HUES64 (cell line): ENCODE measurements around the gene INO80.

Experiments
- H3K27ac ChIP-seq: 2 replicates; pipeline ENCODE4 v1.7.0; 2013; ENCODE audit warnings: low read depth, low read length, inconsistent platforms
- H3K27me3 ChIP-seq: 2 replicates; pipeline ENCODE4 v1.6.1; 2013; ENCODE audit warnings: mild to moderate bottlenecking, low read length; ENCODE audit not compliant: insufficient read depth
- H3K36me3 ChIP-seq: 2 replicates; pipeline ENCODE4 v1.6.1; 2013; ENCODE audit warnings: mild to moderate bottlenecking, low read length; ENCODE audit not compliant: insufficient read depth
- H3K4me1 ChIP-seq: 2 replicates; pipeline ENCODE4 v1.6.1; 2013; ENCODE audit warnings: mild to moderate bottlenecking, low read length, moderate library complexity; ENCODE audit not compliant: insufficient read depth
- H3K4me3 ChIP-seq: 2 replicates; pipeline ENCODE4 v1.5.1; 2013; ENCODE audit warnings: mild to moderate bottlenecking, low read length, moderate library complexity
- H3K9ac ChIP-seq: 2 replicates; pipeline ENCODE4 v1.6.1; 2013; ENCODE audit warnings: mild to moderate bottlenecking, low read depth, low read length
- H3K9me3 ChIP-seq: 2 replicates; pipeline ENCODE4 v1.6.1; 2013; ENCODE audit warnings: low read depth, low read length; ENCODE audit not compliant: insufficient read depth
- WGBS: fragments of 150-250, 120-280 bp; methylation state at CpG from one replicate; pipeline ENCODE4 v1.1.7; 2013; ENCODE audit warnings: missing lambda C conversion rate; 5-methylcytosine and 5-hydroxymethylcytosine counted together

Gene INO80

DNA sequence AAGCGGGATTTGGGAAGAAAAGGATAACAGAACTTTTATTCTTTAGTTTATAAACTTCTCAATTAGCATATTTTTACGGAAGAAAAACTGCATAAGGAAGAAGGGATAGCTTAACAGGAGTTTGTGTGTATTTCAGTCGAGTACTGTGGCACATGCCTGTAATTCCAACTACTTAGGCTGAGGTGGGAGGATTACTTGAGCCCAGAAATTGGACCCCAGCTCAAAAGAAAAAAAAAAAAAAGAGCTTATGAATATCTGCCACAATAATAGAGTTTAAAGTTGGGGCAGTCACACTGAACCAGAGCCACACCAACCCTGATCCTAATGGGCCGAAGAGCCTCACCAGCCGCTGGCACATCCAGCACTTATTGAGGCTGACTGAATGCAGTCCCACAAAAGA, 131.7 kb downstream of the INO80 start:
- Histone ChIP-seq H3K36me3 (peaks cover 89% of the 10 kb centered on the region), H3K9me3 (no peaks in the 10 kb centered on the region), H3K27ac (no peak overlapping the region), H3K4me1 (no peaks in the 10 kb centered on the region), H3K9ac (no peak overlapping the region), H3K27me3 (no peaks in the 10 kb centered on the region), H3K4me3 (no peak overlapping the region)
- over 99% methylated on average over 5 of the region's 5 CpGs for WGBS

DNA sequence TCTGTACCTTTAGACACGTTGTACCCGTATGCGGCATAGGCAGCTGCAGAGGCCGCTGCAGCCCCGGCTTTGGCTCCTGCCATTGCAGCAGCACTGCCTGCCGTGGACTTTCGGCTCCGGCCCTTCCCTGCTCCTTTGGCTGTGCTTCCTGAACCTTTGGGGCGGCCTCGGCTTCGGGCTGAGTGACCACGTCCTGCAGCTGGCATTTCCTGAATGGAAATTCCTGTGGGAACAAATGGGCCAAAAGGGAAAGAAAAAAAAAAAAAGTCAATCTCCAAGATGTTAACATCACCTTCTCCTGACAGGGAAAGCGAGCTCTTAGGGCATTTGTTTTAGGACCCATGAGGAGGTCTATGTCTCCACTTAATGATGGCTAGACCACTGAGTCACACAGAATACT, 133.2 kb downstream of the INO80 start:
- no peaks in the 10 kb centered on the region for H3K4me1 ChIP-seq
- no peaks in the 10 kb centered on the region for H3K9me3 ChIP-seq
- no peaks in the 10 kb centered on the region for H3K27me3 ChIP-seq
- no peak overlapping the region for H3K9ac ChIP-seq
- WGBS = 93% methylated on average over 13 of the region's 13 CpGs
- H3K4me3 ChIP-seq = no peak overlapping the region
- H3K27ac ChIP-seq = no peak overlapping the region
- H3K36me3 ChIP-seq = peaks cover 100% of the 10 kb centered on the region

DNA sequence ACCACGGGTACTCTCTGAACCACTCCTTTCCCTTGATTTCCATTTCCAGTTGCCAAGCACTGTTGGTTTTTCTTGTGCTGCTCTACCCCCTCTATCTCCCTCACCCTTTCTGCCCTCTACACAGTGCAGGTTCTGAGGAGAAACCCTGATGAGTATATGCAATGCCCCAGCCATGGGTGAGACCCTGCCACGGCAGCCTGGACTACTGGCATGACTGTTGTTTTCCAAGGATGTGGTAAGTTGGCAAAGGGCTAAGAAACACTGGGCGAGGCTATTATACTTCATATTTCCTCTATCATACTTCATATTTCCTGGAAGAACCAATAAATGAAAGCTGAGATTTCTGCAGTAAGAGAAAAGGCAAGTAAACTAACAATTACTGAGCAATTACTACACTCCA, 134.9 kb downstream of the INO80 start:
- H3K36me3 ChIP-seq = peaks cover 99% of the 10 kb centered on the region
- no peak overlapping the region for H3K9ac ChIP-seq
- no peak overlapping the region for H3K4me3 ChIP-seq
- H3K9me3 ChIP-seq = no peaks in the 10 kb centered on the region
- H3K27me3 ChIP-seq = no peaks in the 10 kb centered on the region
- 96% methylated on average over 2 of the region's 3 CpGs for WGBS
- no peaks in the 10 kb centered on the region for H3K4me1 ChIP-seq
- no peak overlapping the region for H3K27ac ChIP-seq

DNA sequence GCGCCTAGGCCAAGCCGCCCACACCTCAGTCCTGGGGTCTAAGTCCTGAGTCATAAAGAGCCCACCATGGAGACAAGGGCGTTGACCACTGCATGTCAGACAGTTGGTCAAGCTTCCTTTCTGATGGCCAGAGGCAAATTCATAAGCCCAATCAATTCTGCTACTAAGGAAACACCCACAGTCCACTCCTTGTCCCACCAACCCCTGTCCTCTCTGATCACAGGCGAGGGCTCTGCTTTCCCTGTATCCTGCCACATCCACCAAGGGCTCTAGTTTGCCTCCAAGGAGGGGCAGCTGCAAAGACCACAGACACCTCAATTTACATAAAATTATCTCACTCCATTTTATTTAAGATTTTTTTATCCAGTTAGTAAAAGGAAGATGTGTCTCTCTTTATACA, 137.5 kb downstream of the INO80 start:
- H3K36me3 ChIP-seq = peaks cover 78% of the 10 kb centered on the region
- H3K27ac ChIP-seq = no peak overlapping the region
- H3K9ac ChIP-seq = no peak overlapping the region
- H3K9me3 ChIP-seq = no peaks in the 10 kb centered on the region
- no peaks in the 10 kb centered on the region for H3K27me3 ChIP-seq
- no peaks in the 10 kb centered on the region for H3K4me1 ChIP-seq
- H3K4me3 ChIP-seq = no peak overlapping the region
- 95% methylated on average over 4 of the region's 4 CpGs for WGBS

DNA sequence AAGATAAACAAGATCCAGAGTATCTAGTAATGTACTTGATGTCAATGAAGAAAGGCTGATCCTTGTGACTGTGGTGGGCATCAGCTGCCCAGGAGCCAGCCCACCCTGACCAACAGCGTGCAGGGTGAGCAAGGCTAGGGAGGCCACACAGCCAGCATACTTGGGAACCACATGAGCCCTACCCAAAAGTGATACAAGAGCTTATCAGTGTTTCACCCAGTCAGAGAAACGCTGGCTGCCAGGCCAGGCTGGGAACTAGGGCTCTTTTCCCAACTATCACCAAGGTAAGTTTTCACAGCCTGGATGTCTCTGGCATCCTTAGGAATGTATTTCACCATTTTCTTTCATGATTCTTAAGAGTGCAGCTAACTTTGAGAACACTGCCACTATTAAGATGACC, 137.9 kb downstream of the INO80 start:
- Histone ChIP-seq H3K4me3 (no peak overlapping the region), H3K9ac (no peak overlapping the region), H3K27me3 (no peaks in the 10 kb centered on the region), H3K27ac (no peak overlapping the region), H3K36me3 (peaks cover 74% of the 10 kb centered on the region), H3K9me3 (no peaks in the 10 kb centered on the region), H3K4me1 (no peaks in the 10 kb centered on the region)
- WGBS = 94% methylated on average over 2 of the region's 2 CpGs

DNA sequence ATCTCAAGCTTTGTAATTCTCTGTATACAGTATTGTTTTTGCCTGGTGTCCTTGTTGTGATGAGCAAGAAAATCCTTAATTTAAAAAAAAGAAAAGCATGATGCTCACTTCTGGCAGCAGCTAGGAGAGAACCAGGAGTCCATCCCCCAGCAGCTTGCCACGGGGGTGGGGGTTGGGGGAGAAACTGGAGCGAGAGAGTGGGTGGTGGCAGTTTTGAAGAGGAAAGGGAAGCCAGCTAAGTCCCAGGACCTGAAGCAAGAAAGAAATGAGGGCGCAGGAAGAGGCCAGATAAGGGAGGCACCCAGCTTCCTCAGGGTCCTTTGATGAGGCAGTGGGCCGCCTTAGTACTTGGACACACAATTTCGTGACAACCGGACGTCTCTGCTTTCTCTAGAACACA, 139.3 kb downstream of the INO80 start:
- no peak overlapping the region for H3K4me3 ChIP-seq
- H3K36me3 ChIP-seq = peaks cover 61% of the 10 kb centered on the region
- H3K27me3 ChIP-seq = no peaks in the 10 kb centered on the region
- WGBS = 93% methylated on average over 7 of the region's 7 CpGs
- no peak overlapping the region for H3K27ac ChIP-seq
- H3K4me1 ChIP-seq = no peaks in the 10 kb centered on the region
- H3K9ac ChIP-seq = no peak overlapping the region; the same call in 1 of the 2 replicates
- H3K9me3 ChIP-seq = no peaks in the 10 kb centered on the region

DNA sequence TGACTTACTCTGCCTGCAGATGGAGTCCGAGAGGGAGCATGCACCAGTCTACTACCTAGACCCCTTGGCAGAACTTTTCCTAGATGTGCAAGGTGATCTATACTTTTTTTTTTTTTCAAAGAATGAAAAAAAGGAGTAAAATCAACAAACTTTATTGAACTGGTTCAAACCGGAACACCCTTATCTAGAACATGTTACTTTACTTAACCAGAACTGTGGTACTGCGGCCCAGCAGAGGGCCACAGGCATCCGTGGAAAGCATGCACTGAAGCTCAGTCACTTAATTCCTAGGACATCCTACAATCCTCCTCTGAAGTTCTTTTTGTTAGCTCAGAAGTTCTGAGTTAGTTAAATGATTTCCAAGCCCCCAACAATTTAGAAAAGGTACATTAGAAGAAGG, 141.2 kb downstream of the INO80 start:
- H3K36me3 ChIP-seq = peaks cover 41% of the 10 kb centered on the region
- H3K4me3 ChIP-seq = no peak overlapping the region
- no peaks in the 10 kb centered on the region for H3K4me1 ChIP-seq
- no peak overlapping the region for H3K27ac ChIP-seq
- WGBS = 94% methylated on average over 4 of the region's 4 CpGs
- no peaks in the 10 kb centered on the region for H3K9me3 ChIP-seq
- H3K9ac ChIP-seq = no peak overlapping the region
- H3K27me3 ChIP-seq = no peaks in the 10 kb centered on the region

DNA sequence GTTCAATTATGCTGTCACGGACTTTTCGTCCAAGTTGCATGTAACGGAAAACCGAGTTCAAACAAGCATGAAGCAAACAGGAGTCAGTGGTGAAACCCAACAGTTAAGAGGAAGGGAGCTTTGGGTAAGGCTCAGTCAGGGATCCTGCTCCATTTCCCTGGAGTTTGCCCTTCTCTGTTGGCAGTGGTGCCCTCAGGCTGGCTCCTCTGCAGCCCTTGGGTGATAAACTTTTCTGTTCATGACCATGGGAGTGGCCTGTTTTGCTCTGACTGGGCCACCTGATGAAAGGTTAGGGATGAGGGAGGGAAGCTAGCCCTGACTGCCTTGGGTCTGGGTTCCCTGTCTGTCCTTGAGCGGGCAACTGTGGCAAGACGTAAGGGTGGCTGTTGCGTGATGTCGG, 146.7 kb downstream of the INO80 start:
- H3K36me3 ChIP-seq = no peaks in the 10 kb centered on the region
- H3K27me3 ChIP-seq = no peaks in the 10 kb centered on the region
- H3K27ac ChIP-seq = no peak overlapping the region
- H3K4me3 ChIP-seq = no peak overlapping the region
- H3K9ac ChIP-seq = no peak overlapping the region
- H3K4me1 ChIP-seq = peaks cover 12% of the 10 kb centered on the region; the same call in 1 of the 2 replicates
- WGBS = 94% methylated on average over 8 of the region's 8 CpGs
- no peaks in the 10 kb centered on the region for H3K9me3 ChIP-seq

DNA sequence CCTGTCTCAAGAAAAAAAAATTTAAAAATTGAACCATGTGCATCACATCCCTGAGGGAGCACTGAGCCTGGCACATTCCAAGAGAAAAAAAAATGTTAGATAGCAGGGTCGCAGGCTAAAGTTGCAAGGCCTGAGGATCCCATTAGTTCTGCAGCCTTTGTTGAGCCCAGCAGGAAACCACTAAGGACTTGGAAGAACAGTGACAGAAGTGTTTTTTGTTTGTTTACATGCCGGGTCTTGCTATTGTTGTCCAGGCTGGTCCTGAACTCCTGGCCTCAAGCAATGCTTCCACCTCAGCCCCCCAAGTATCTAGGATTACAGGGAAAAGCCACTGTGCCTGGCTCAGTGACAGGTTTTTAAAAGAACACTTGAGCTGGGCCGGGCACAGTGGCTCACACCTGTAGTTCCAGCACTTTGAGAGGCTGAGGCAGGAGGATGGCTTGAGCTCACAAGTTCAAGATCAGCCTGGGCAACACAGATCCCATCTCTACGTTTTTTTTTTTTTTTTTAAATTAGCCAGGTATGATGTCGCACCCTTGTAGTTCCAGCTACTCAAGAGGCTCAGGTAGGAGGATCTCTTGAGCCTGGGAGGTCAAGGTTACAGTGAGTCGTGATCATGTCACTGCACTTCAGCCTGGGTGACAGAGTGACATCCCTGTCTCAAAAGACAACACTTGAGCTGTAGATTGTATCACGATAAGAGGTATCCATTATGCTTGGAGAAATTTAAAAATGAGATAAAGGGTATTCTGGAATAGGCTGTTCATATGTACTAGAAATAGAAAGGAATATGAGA, 147.6 kb downstream of the INO80 start:
- Histone ChIP-seq H3K4me1 (peaks cover 12% of the 10 kb centered on the region; the same call in 1 of the 2 replicates), H3K27ac (peak overlapping the region; percentile 15; the same call in 1 of the 2 replicates), H3K4me3 (no peak overlapping the region), H3K9me3 (no peaks in the 10 kb centered on the region), H3K36me3 (no peaks in the 10 kb centered on the region), H3K9ac (no peak overlapping the region), H3K27me3 (no peaks in the 10 kb centered on the region)
- 43% methylated on average over 7 of the region's 7 CpGs for WGBS

DNA sequence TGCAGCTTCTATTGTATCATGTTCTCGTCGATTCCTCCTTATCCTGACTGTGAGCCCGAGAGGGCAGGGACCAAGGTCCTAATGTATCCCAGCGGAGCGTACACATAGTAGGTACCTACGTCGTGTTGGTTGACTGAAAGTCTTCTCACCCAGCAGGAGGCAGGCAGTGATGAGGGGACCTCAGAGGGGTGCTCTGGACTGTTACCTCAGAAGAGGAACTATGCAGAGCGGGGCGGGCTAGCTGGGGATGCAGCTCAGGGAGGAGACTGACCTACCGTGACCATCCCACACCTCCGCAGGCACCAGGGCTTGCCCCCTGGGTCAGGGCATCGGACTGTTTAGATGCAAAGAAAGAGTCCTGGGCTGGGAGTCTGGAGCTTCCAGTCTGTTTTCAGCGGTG, 151.4 kb downstream of the INO80 start:
- H3K9me3 ChIP-seq = no peaks in the 10 kb centered on the region
- H3K4me1 ChIP-seq = peaks cover 21% of the 10 kb centered on the region
- no peaks in the 10 kb centered on the region for H3K27me3 ChIP-seq
- H3K27ac ChIP-seq = no peak overlapping the region
- no peak overlapping the region for H3K4me3 ChIP-seq
- H3K36me3 ChIP-seq = no peaks in the 10 kb centered on the region
- 88% methylated on average over 13 of the region's 13 CpGs for WGBS
- no peak overlapping the region for H3K9ac ChIP-seq

DNA sequence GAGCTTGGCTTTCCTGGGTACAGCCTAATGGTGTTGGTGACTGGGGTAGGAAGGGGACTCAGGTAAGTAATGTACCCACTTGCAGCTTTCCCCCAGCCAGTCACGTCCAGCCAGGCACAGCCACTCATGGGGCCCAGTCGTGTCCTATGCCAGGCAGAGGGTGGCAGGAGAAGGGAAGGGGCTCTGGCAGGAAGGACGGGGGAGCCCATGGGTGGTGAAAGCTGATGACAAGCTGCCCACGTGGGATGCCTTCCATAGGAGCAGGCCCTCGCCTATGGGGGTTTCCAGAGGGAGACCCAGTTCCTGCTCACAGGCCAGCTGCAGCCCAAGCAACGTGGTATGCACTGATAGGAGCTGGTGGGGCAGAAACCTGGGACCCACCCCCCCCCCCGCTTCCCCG, 152.1 kb downstream of the INO80 start:
- H3K9me3 ChIP-seq = no peaks in the 10 kb centered on the region
- H3K36me3 ChIP-seq = no peaks in the 10 kb centered on the region
- peaks cover 23% of the 10 kb centered on the region for H3K4me1 ChIP-seq
- 91% methylated on average over 7 of the region's 8 CpGs for WGBS
- no peaks in the 10 kb centered on the region for H3K27me3 ChIP-seq
- H3K4me3 ChIP-seq = no peak overlapping the region
- H3K27ac ChIP-seq = no peak overlapping the region
- H3K9ac ChIP-seq = no peak overlapping the region

DNA sequence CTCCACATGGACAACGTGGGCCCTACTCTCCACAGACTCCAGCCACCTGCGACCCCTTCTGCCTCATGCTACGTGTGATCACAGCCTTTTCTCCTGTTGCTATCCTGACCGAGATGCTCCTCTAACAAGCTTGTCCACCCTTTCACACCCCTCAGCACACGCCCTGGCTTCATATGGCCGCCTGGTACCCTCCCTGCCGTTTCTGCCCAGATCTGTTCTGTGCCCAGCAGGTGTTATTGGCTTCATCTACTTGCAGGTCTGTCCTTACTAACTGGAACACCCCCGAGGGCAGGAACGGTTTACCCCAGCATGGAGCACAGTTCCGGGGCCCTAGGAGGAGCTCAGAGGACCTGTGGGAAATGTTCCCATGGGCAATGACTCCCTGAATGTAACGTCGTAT, 152.9 kb downstream of the INO80 start:
- Histone ChIP-seq H3K4me3 (no peak overlapping the region), H3K9me3 (no peaks in the 10 kb centered on the region), H3K36me3 (no peaks in the 10 kb centered on the region), H3K9ac (no peak overlapping the region), H3K27me3 (no peaks in the 10 kb centered on the region), H3K27ac (no peak overlapping the region), H3K4me1 (peaks cover 18% of the 10 kb centered on the region)
- 91% methylated on average over 12 of the region's 12 CpGs for WGBS
